ENCODE results near the gene UBQLN4. TPM values are rescaled to one million over a fixed set of nuclear protein-coding genes. Genes with fewer than 3 reads are reported as not detected.

UBQLN4 gene
- total and polyA plus RNA-seq, 9 of the 15 experiments (the other 6 are each of a cell fraction or from before 2014, with no cell fraction given), result 13.5 to 65.5 (median 37.0) TPM

- TF ChIP-seq MAFK (IDR thresholded peaks at IDR 0.05; ENCODE audit: low read length) (no peak), CCNT2 (IDR thresholded peaks at IDR 0.05; ENCODE audit: borderline replicate concordance, extremely low read depth, insufficient read length, low read depth, low read length) (no peak), ETV5 (CRISPR knock-in tag; IDR thresholded peaks at IDR 0.05; ENCODE audit: low read depth) (no peak), ZNF354B (CRISPR knock-in tag; IDR thresholded peaks at IDR 0.05) (no peak), GTF2E2 (tag; IDR thresholded peaks at IDR 0.05) (no peak; the same call in 1 of the 2 replicates), KDM5B (IDR thresholded peaks at IDR 0.05; ENCODE audit: insufficient replicate concordance, low read depth, low read length) (no peak), RBFOX2 (IDR thresholded peaks at IDR 0.05; ENCODE audit: low read depth, low read length) (peak; percentile 64), BCL6 (CRISPR knock-in tag; IDR thresholded peaks at IDR 0.05) (no peak), HDAC2 (IDR thresholded peaks at IDR 0.05) (peak; percentile 89), ZNF445 (CRISPR knock-in tag; IDR thresholded peaks at IDR 0.05; ENCODE audit: low read depth) (no peak), POLR2A (conservative IDR thresholded peaks at IDR 0.05) (peak; percentile 40; the same call in 1 of the 2 replicates), ZFP36 (IDR thresholded peaks at IDR 0.05; ENCODE audit: low read depth, low read length, partially characterized antibody) (peak; percentile 62), POLR2AphosphoS2 (IDR thresholded peaks at IDR 0.05; ENCODE audit: low read length) (no peak), HOXB6 (CRISPR knock-in tag; IDR thresholded peaks at IDR 0.05; ENCODE audit: borderline replicate concordance) (no peak), HSF4 (CRISPR knock-in tag; IDR thresholded peaks at IDR 0.05; ENCODE audit: borderline replicate concordance) (no peak), ZNF436 (CRISPR knock-in tag; IDR thresholded peaks at IDR 0.05) (no peak), RFX7 (CRISPR knock-in tag; IDR thresholded peaks at IDR 0.05) (no peak), TSC22D4 (tag; IDR thresholded peaks at IDR 0.05) (no peak), ELF4 (CRISPR knock-in tag; IDR thresholded peaks at IDR 0.05) (no peak), CHD1 (IDR thresholded peaks at IDR 0.05; ENCODE audit: low read length) (no peak), POLR2AphosphoS5 (IDR thresholded peaks at IDR 0.05; ENCODE audit: control insufficient read depth, insufficient read depth, low read depth, low read length) (0 out of 2 replicates have a peak, but pooled peaks have one; percentile 20), XRCC3 (IDR thresholded peaks at IDR 0.05) (no peak), ZNF197 (CRISPR knock-in tag; IDR thresholded peaks at IDR 0.05; ENCODE audit: low read depth) (no peak), POU5F1 (IDR thresholded peaks at IDR 0.05; ENCODE audit: borderline replicate concordance, low read depth, low read length, partially characterized antibody) (no peak), E2F4 (CRISPR knock-in tag; IDR thresholded peaks at IDR 0.05; ENCODE audit: low read depth) (no peak)
- TF ChIP-seq, protein P1, sequence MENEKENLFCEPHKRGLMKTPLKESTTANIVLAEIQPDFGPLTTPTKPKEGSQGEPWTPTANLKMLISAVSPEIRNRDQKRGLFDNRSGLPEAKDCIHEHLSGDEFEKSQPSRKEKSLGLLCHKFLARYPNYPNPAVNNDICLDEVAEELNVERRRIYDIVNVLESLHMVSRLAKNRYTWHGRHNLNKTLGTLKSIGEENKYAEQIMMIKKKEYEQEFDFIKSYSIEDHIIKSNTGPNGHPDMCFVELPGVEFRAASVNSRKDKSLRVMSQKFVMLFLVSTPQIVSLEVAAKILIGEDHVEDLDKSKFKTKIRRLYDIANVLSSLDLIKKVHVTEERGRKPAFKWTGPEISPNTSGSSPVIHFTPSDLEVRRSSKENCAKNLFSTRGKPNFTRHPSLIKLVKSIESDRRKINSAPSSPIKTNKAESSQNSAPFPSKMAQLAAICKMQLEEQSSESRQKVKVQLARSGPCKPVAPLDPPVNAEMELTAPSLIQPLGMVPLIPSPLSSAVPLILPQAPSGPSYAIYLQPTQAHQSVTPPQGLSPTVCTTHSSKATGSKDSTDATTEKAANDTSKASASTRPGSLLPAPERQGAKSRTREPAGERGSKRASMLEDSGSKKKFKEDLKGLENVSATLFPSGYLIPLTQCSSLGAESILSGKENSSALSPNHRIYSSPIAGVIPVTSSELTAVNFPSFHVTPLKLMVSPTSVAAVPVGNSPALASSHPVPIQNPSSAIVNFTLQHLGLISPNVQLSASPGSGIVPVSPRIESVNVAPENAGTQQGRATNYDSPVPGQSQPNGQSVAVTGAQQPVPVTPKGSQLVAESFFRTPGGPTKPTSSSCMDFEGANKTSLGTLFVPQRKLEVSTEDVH (IDR thresholded peaks at IDR 0.05; ENCODE audit: low read depth, partially characterized antibody), result no peak
These were observed 483 bp downstream of the UBQLN4 start (continued) for GRCh38 chr1:156052862-156053767.
